Activated naive CD4-positive, alpha-beta T cell treated with anti-CD3 and anti-CD28 coated beads for 36 hours (primary cell): Measurements from ENCODE around the gene SNX8. TPM values are rescaled to one million over a fixed set of nuclear protein-coding genes. Genes with fewer than 3 reads are reported as not detected.

ENCODE experiments used
- CTCF ChIA-PET: fragments of 350-600 bp; sonication (Branson Sonifier 250); formaldehyde crosslinking; loops from one replicate; lab custom pipeline; 2021; ENCODE audit warnings: antibody characterized with exemption; lab: Charles Lee
- DNase-seq: peaks from one replicate; pipeline ENCODE4 v3.0.0-alpha.2; 2020
- H3K27ac Mint-ChIP-seq: one replicate; pipeline ENCODE4 v1.8.0; 2021; ENCODE audit warnings: mild to moderate bottlenecking, mixed read lengths
- H3K27me3 Mint-ChIP-seq: one replicate; pipeline ENCODE4 v1.8.0; 2021; ENCODE audit warnings: low read depth, mixed read lengths
- H3K36me3 Mint-ChIP-seq: one replicate; pipeline ENCODE4 v1.8.0; 2021; ENCODE audit warnings: low read depth, mixed read lengths
- H3K4me1 Mint-ChIP-seq: one replicate; pipeline ENCODE4 v1.8.0; 2021; ENCODE audit warnings: low read depth, mixed read lengths
- H3K4me3 Mint-ChIP-seq: one replicate; pipeline ENCODE4 v1.8.0; 2021; ENCODE audit warnings: mild to moderate bottlenecking, moderate library complexity, mixed read lengths
- H3K9me3 Mint-ChIP-seq: one replicate; pipeline ENCODE4 v1.8.0; 2021; ENCODE audit warnings: mixed read lengths
- intact Hi-C: fragments of 100-400 bp; cut with micrococcal nuclease; formaldehyde crosslinking; loops from one replicate; pipeline ENCODE4 v1.15.1; 2023
- total RNA-seq, 2 experiments: library from RNA; stranded (reverse); gene quantifications; one replicate each; pipeline ENCODE4 v1.2.3, GENCODE V29; 2021

Gene SNX8
- total RNA-seq, 2 experiments from 2014 or later, result 28.7 to 29.6 TPM

DNA sequence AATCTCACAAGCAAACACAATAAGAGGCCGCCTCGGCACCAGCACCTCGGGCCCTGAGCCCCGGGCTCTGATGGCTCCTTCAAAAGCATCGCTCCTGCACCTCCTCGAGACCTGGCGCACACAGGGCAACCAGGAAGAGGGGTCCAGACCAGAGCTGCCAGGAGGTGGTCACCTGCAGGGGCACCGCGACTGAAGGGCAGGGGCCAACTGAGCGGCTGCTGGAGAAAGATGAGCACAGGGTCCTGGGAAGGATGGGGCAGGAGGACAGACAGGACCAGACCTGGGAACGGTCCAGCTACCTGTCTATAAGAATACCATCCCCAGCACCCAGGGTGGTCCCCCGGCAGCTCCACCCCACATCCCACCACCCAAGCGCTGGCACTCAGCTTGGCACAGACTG, 102.3 kb downstream of the SNX8 start:
- Mint-ChIP-seq H3K9me3 (no peaks in the 10 kb centered on the region), H3K36me3 (peaks cover 38% of the 10 kb centered on the region), H3K4me3 (no peak overlapping the region), H3K4me1 (no peaks in the 10 kb centered on the region), H3K27ac (no peak overlapping the region), H3K27me3 (no peaks in the 10 kb centered on the region)
- CTCF ChIA-PET, result no interaction called here
- intact Hi-C loops, result no loop called here
- DNase-seq, result no peak

DNA sequence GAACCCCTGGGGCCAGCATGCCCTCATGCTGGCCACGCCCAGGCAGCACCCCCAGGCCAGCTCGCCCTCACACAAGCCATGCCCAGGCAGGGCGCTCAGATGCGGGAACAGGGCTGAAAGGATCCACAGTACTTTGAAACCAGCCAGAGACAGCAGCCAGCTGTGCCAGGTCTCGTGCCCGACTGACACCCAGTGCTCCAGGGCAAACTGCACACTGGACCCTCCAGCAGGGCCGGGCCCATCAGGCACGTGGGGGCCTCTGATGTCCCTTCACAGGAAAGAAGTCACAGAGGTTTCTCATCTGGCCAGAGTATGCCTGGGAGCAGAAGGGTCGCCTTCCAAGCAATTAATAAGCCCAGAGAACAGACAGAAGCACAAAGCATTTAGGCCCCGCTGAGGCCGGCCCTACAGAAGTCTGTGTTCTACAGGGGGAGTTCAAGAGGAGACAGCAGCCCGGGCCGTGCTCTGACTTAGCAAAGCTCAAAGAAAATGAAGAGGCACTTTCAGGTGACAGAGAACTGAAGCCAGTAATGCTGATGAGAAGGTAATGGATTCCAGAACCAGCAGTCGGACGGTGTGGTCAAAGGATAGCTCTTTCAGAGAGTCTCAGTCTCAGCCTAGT, 102.9 kb downstream of the SNX8 start:
- no peak overlapping the region for H3K27ac Mint-ChIP-seq
- intact Hi-C loops, result no loop called here
- H3K36me3 Mint-ChIP-seq, result peaks cover 37% of the 10 kb centered on the region
- H3K4me1 Mint-ChIP-seq, result no peaks in the 10 kb centered on the region
- no peaks in the 10 kb centered on the region for H3K9me3 Mint-ChIP-seq
- CTCF ChIA-PET, result no interaction called here
- H3K27me3 Mint-ChIP-seq, result no peaks in the 10 kb centered on the region
- no peak overlapping the region for H3K4me3 Mint-ChIP-seq
- no peak for DNase-seq

DNA sequence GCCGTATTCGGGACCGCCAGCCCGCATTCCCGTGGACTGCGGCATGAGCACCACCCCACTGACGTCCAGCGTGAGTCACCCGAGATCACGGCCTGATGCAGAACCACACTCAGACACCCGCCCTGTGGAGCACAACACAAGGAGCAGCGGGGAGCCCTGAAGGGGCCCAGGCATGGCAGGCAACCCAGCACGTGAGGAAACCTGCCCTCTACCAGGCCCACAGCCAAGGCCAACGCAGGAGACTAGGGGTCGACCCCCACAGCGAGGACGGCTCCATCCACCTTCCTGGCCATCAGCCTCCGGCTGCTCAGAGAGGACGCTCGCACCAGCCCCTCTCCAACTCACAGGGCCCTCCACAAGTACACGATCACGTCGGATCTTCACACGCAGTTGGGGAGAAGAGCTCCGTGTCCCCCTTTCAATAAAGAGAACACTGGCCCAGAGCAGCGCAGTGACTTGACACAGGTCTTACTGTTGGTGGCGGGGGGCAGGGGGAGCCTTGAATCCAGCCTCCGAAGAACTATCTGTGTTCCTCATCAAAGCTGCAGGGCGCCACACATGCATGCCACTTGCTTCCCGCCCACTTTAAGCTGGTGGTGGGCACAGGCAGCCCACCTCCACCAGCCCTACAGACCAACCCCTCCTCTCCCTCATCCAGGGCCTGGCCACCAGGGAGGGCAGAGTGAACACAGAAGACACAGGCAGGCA, 103.5 kb downstream of the SNX8 start:
- CTCF ChIA-PET, result no interaction called here
- intact Hi-C loops, result no loop called here
- H3K27ac Mint-ChIP-seq, result no peak overlapping the region
- peaks cover 32% of the 10 kb centered on the region for H3K36me3 Mint-ChIP-seq
- no peaks in the 10 kb centered on the region for H3K9me3 Mint-ChIP-seq
- DNase-seq, result no peak
- no peaks in the 10 kb centered on the region for H3K27me3 Mint-ChIP-seq
- no peak overlapping the region for H3K4me3 Mint-ChIP-seq
- H3K4me1 Mint-ChIP-seq, result no peaks in the 10 kb centered on the region

DNA sequence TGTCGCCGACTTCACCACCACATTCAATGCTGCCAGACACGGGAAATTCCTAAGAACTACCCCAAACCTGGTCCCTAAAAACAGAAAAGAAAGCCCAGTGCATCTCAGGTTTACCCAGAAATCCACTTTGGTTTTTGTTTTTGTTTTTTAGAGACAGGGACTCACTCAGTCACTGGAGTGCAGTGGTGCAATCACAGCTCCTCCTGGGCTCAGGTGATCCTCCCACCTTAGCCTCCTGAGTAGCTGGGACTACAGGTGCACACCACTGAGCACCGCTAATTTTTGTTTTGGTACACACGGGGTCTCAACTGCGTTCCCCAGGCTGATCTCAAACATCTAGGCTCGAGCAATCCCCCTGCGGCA, 104.3 kb downstream of the SNX8 start:
- peaks cover 28% of the 10 kb centered on the region for H3K36me3 Mint-ChIP-seq

DNA sequence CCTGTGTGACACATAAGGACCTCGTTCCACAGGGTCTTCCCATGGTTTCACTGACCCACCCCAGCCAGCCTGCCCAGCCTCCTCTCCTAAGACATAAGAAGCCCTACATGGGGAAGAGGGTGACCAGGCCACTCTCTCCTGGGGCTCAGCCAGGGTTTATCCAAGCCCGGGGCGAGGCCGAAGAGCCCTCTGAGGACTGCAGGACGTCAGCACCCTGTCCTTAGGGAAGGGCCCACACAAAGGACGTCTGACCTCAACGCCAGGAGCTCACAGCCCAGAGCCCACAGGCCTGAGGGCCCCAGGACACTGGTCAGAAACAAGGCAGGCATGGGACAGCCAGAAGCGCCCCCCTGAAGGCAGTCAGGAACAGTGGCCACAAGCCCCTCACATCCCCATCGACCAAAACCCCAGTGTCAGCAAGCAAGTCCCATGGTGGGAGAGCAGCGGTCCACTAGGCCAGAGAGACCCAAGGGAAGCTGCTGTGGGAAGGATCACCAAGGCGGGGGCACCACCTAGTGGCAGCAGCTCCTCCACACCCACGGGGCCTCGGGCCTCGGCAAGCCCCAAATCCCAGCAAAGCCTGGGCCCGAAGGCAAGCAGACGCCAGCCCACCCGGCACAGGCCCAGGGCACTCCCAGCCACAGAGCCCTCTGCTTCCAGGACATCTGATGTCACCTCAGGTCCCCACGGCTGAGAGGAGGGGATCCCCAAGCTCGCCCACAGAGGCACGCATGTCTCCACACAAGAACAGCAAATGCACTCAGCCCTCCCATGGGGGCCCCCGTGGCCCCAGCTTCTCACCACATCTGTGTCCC, 104.9 kb downstream of the SNX8 start:
- H3K4me1 Mint-ChIP-seq, result no peaks in the 10 kb centered on the region
- H3K9me3 Mint-ChIP-seq, result no peaks in the 10 kb centered on the region
- peak; percentile 59 for DNase-seq
- H3K36me3 Mint-ChIP-seq, result peaks cover 28% of the 10 kb centered on the region
- CTCF ChIA-PET, result interaction anchor here (0.6 kb wide), 2 partner anchors 25 to 188 kb away, joined by 3 read pairs; no protein-coding TSS in a partner anchor
- intact Hi-C loops, result no loop called here
- no peak overlapping the region for H3K27ac Mint-ChIP-seq
- no peak overlapping the region for H3K4me3 Mint-ChIP-seq
- no peaks in the 10 kb centered on the region for H3K27me3 Mint-ChIP-seq

More for the DNA sequence above, 104.3 kb downstream of the SNX8 start:
- Mint-ChIP-seq H3K27ac (no peak overlapping the region), H3K27me3 (no peaks in the 10 kb centered on the region), H3K9me3 (no peaks in the 10 kb centered on the region), H3K4me3 (no peak overlapping the region), H3K4me1 (no peaks in the 10 kb centered on the region)
- intact Hi-C loops, result no loop called here
- DNase-seq, result no peak
- CTCF ChIA-PET, result no interaction called here

DNA sequence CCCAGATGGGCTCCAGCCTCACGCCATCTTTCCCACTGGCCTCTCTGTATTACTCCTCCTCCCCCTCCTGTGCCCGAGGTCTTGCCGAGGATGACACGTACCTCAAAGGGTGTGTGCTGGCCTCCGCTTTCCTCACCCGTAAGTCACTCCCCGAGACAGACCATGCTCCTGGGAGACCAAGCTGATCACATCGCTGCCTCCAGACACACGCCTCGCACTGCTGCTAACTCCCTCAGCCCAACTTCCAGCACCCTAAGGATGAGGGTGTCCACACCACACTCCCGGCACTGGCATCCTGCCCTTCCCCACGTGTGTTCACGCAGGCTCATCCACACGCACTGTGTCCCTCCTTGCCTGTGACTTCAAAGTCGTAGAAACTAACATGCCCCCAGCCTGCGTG, 105.5 kb downstream of the SNX8 start:
- peaks cover 23% of the 10 kb centered on the region for H3K36me3 Mint-ChIP-seq
- no peaks in the 10 kb centered on the region for H3K27me3 Mint-ChIP-seq
- no peak for DNase-seq
- H3K9me3 Mint-ChIP-seq, result no peaks in the 10 kb centered on the region
- H3K4me1 Mint-ChIP-seq, result no peaks in the 10 kb centered on the region
- no peak overlapping the region for H3K27ac Mint-ChIP-seq
- no peak overlapping the region for H3K4me3 Mint-ChIP-seq
- CTCF ChIA-PET, result no interaction called here
- intact Hi-C loops, result no loop called here

DNA sequence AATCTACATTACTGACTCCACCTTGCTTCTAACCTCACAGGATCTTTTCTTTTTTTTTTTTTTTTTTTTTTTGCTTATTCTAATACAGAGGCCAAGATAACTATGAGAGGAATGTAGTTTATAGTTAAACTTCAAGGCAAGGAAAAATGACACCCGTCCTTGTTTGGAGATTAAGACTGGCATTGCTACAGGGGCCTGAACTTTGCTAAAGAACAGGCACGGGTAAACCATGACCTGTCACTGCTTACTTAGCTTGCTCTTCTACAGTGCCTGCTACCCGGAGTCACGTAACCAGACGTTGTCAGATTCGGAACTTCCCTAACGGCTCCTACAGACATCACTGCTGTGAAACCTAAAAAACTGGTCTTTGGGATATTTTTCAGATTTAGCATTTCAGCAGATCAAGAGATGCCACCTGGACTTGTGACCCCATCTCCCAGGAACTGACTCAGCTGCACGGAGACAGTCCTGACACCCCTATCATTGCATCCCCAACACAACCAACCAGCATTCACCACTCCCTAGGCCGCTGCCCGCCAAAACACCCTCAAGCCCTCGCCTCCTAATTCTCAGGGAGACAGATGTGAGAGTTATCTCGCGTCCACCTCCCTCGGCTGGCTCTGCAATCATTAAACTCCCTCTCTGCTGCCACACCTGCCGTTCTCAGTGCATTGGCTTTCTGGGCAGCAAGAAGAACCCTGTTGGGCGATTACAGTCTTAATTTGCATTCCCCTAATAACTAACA, 109.0 kb downstream of the SNX8 start:
- no peaks in the 10 kb centered on the region for H3K9me3 Mint-ChIP-seq
- CTCF ChIA-PET, result no interaction called here
- H3K36me3 Mint-ChIP-seq, result peaks cover 7% of the 10 kb centered on the region
- intact Hi-C loops, result no loop called here
- no peak overlapping the region for H3K27ac Mint-ChIP-seq
- H3K4me1 Mint-ChIP-seq, result no peaks in the 10 kb centered on the region
- H3K4me3 Mint-ChIP-seq, result no peak overlapping the region
- DNase-seq, result no peak
- H3K27me3 Mint-ChIP-seq, result no peaks in the 10 kb centered on the region

DNA sequence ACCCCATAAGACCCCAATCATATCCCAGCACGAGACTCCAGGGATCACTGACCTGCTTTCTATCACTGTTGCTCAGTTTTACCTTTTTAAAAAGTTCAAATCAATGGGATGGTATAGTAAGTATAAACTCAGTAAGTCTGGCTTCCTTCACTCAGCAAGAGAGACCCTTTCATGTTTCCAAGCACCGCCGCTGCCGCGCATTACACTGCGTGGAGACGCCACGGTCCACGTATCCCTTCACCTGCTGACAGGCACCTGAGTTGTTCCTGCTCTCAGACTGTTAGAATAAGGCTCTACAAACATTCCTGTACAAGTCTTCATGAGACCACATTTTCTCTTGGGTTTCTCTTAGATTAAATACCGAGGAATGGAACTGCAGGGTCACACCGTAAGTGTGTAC, 109.8 kb downstream of the SNX8 start:
- no peaks in the 10 kb centered on the region for H3K4me1 Mint-ChIP-seq
- CTCF ChIA-PET, result no interaction called here
- DNase-seq, result no peak
- H3K9me3 Mint-ChIP-seq, result no peaks in the 10 kb centered on the region
- H3K27me3 Mint-ChIP-seq, result no peaks in the 10 kb centered on the region
- no peak overlapping the region for H3K4me3 Mint-ChIP-seq
- H3K27ac Mint-ChIP-seq, result no peak overlapping the region
- H3K36me3 Mint-ChIP-seq, result peaks cover 8% of the 10 kb centered on the region
- intact Hi-C loops, result no loop called here

DNA sequence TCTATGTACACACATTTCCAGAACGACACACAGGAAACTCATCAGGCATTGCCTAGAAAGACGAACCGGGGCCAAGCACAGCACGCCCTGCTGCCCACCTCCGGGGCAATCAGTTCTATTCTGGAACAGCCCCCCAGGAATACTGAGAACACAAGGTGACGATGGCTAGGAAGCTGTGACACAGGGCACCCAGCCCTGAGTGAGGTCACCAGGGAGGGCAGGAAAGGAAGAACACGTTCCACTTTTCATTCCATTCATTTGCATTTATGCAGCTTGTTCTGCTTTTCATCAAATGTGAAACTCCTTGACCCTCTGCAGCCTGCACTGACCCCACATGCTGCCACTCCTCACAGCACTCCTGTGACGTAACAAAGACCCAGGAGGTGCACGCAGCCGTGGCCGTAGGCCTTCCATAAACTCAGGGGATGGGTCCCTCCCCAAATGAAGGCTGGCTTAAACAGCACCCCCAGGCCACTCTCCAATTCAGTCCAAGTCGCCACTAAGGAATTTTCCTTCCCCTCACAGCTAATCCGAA, 110.4 kb downstream of the SNX8 start:
- Mint-ChIP-seq H3K9me3 (no peaks in the 10 kb centered on the region), H3K27me3 (no peaks in the 10 kb centered on the region), H3K4me3 (no peak overlapping the region), H3K36me3 (peaks cover 6% of the 10 kb centered on the region), H3K27ac (no peak overlapping the region), H3K4me1 (no peaks in the 10 kb centered on the region)
- no peak for DNase-seq
- intact Hi-C loops, result no loop called here
- CTCF ChIA-PET, result no interaction called here

DNA sequence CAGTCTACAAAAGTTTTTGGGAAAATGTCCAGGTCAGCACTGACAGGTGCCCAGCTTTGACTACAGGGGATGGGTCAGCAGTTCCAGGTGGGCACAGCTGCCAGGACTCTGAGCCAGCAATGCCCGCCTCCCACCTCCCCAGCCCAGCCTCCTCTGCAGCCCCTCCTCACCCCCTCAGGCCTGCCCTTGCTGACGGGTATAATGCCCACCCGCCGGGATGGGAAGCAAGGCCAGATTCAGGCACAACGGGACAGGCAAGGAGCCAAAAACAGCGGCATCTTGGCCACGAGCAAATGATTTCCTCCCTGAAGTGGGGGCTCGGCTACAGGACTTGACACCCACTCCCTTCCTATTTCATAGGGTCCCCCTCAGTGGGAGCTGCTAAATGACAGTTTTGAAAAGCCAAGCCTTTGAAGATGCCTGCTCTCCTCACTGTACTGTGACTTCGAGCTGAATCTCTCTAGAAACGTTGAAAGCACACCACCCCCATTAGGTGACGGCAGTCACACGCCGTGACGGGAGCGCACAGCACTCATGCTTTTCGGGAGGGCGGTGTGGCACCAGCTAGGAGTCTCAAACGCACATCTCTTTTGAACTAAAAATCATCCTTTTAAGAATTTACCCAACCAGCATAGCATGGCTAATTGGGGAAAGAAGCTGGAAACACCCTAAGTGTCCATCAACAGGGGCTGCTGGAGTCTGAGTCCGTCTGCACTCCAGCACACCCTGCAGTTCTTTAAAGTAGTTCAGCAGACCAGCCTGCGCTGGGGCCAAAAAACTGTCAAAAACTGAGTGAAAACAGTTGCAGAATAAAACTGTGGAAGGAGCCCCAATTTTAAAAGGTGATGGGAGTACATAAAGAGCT, 111.1 kb downstream of the SNX8 start:
- intact Hi-C loops, result no loop called here
- Mint-ChIP-seq H3K36me3 (peaks cover 4% of the 10 kb centered on the region), H3K9me3 (no peaks in the 10 kb centered on the region), H3K27me3 (no peaks in the 10 kb centered on the region), H3K4me3 (no peak overlapping the region), H3K4me1 (no peaks in the 10 kb centered on the region), H3K27ac (no peak overlapping the region)
- DNase-seq, result no peak
- CTCF ChIA-PET, result no interaction called here

DNA sequence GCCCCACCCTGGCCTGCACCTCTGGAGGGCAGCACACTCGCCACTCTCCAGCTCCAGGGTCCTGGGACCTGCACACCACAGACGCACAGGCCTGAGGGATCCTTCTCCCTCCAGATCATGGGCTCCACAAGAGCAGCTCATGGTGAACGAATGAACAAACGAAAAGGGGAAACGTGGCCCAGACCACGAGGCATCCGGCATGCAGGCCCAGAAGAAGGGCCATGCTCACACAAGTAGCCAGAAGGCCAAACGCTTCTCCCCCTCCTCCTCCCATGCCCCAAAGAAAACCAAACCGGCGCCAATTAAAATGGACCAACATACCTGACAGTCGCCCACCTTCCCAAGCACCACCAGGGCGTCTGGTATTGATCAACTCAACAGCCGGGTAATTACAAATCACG, 111.9 kb downstream of the SNX8 start:
- no peak for DNase-seq
- H3K36me3 Mint-ChIP-seq, result peaks cover 7% of the 10 kb centered on the region
- H3K9me3 Mint-ChIP-seq, result no peaks in the 10 kb centered on the region
- CTCF ChIA-PET, result no interaction called here
- H3K27me3 Mint-ChIP-seq, result no peaks in the 10 kb centered on the region
- H3K27ac Mint-ChIP-seq, result no peak overlapping the region
- H3K4me1 Mint-ChIP-seq, result no peaks in the 10 kb centered on the region
- no peak overlapping the region for H3K4me3 Mint-ChIP-seq
- intact Hi-C loops, result no loop called here
